IMR-90 (cell line): Measurements from ENCODE around the gene KLK13. TPM values are rescaled to one million over a fixed set of nuclear protein-coding genes. Genes with fewer than 3 reads are reported as not detected.

ENCODE experiments used
- ATAC-seq: fragments of 200-7000 bp; cut with Tn5 transposase; 2 replicates; pipeline ENCODE4 v1.9.1; 2020; ENCODE audit warnings: low read depth, mild to moderate bottlenecking, moderate library complexity
- BruUV-seq: library from RNA; stranded (reverse); fragments of 400-500 nt; replicated peaks from 2 replicates; lab custom pipeline; 2021; lab: Mats Ljungman, UMichigan
- CTCF ChIA-PET: fragments of 300-600 bp; formaldehyde crosslinking; extraction: SDS; loops from one replicate; lab custom pipeline; 2021; ENCODE audit warnings: antibody characterized with exemption; lab: Yijun Ruan, JAX
- POLR2A ChIA-PET: fragments of 300-600 bp; sonication (Branson Sonifier 250); formaldehyde crosslinking; loops from one replicate; lab custom pipeline; 2022; ENCODE audit warnings: antibody characterized with exemption; ENCODE audit not compliant: unreplicated experiment; lab: Charles Lee
- DNase-seq: peaks from one replicate; pipeline ENCODE4 v3.0.0; 2013
- H2AFZ ChIP-seq: replicated peaks from 2 replicates; pipeline ENCODE3; 2013; ENCODE audit warnings: low read length, mild to moderate bottlenecking; ENCODE audit not compliant: poor library complexity
- H2AK5ac ChIP-seq: 2 replicates; pipeline ENCODE4 v1.6.1; 2013; ENCODE audit warnings: low read depth, low read length, inconsistent platforms
- H2AK9ac ChIP-seq: replicated peaks from 2 replicates; pipeline ENCODE3; 2013; ENCODE audit warnings: mild to moderate bottlenecking, low read depth, low read length, moderate library complexity; ENCODE audit not compliant: poor library complexity
- H2BK120ac ChIP-seq: 2 replicates; pipeline ENCODE4 v1.6.1; 2013; ENCODE audit warnings: low read depth, low read length, inconsistent platforms
- H2BK15ac ChIP-seq: 3 replicates; pipeline ENCODE4 v1.6.1; 2013; ENCODE audit warnings: low read depth, low read length, inconsistent platforms
- H2BK20ac ChIP-seq: 2 replicates; pipeline ENCODE4 v1.6.1; 2013; ENCODE audit warnings: low read depth, mild to moderate bottlenecking, inconsistent platforms, low read length, moderate library complexity
- H2BK5ac ChIP-seq: 2 replicates; pipeline ENCODE4 v1.6.1; 2013; ENCODE audit warnings: mild to moderate bottlenecking, low read depth, low read length, inconsistent platforms; ENCODE audit not compliant: poor library complexity, severe bottlenecking
- H3K14ac ChIP-seq: replicated peaks from 2 replicates; pipeline ENCODE4 v1.6.1; 2013; ENCODE audit warnings: low read depth, low read length, inconsistent platforms
- H3K18ac ChIP-seq: 2 replicates; pipeline ENCODE4 v1.6.1; 2013; ENCODE audit warnings: low read depth, low read length, control low read depth
- H3K23ac ChIP-seq: 2 replicates; pipeline ENCODE4 v1.6.1; 2013; ENCODE audit warnings: low read depth, low read length, inconsistent platforms
- H3K27ac ChIP-seq: 2 replicates; pipeline ENCODE4 v1.5.1; 2013; ENCODE audit warnings: mild to moderate bottlenecking, control low read depth, low read length; ENCODE audit not compliant: insufficient read depth
- H3K27me3 ChIP-seq: 2 replicates; pipeline ENCODE4 v1.6.1; 2013; ENCODE audit warnings: low read length; ENCODE audit not compliant: control insufficient read depth, insufficient read depth
- H3K36me3 ChIP-seq: 2 replicates; pipeline ENCODE4 v1.6.1; 2013; ENCODE audit warnings: low read length, mixed read lengths; ENCODE audit not compliant: control insufficient read depth, insufficient read depth
- H3K4ac ChIP-seq: 2 replicates; pipeline ENCODE4 v1.6.1; 2013; ENCODE audit warnings: low read depth, low read length, inconsistent platforms
- H3K4me1 ChIP-seq: 2 replicates; pipeline ENCODE4 v1.6.1; 2013; ENCODE audit warnings: low read length, mixed read lengths; ENCODE audit not compliant: control insufficient read depth, insufficient read depth
- H3K4me2 ChIP-seq: 2 replicates; pipeline ENCODE4 v1.6.1; 2013; ENCODE audit warnings: low read depth, mild to moderate bottlenecking, control low read depth, low read length, moderate library complexity
- H3K4me3 ChIP-seq: 2 replicates; pipeline ENCODE4 v1.5.1; 2013; ENCODE audit warnings: low read depth, mild to moderate bottlenecking, control low read depth, low read length, moderate library complexity; ENCODE audit not compliant: insufficient read depth
- H3K56ac ChIP-seq: 2 replicates; pipeline ENCODE4 v1.6.1; 2013; ENCODE audit warnings: low read length, inconsistent platforms; ENCODE audit not compliant: insufficient read depth; ENCODE audit errors: extremely low read depth
- H3K79me1 ChIP-seq, 2 experiments: 2 replicates each; pipeline ENCODE4 v1.6.1; 2013; ENCODE audit warnings: low read length in 2 of 2, inconsistent platforms in 1 of 2, low read depth in 1 of 2
- H3K9ac ChIP-seq: 2 replicates; pipeline ENCODE4 v1.6.1; 2013; ENCODE audit warnings: low read depth, low read length, control low read depth
- H3K9me1 ChIP-seq: 2 replicates; pipeline ENCODE4 v1.6.1; 2013; ENCODE audit warnings: low read length, inconsistent platforms; ENCODE audit not compliant: insufficient read depth
- H3K9me3 ChIP-seq: 2 replicates; pipeline ENCODE4 v1.6.1; 2013; ENCODE audit warnings: low read length; ENCODE audit not compliant: control insufficient read depth, insufficient read depth
- H4K20me1 ChIP-seq: 2 replicates; pipeline ENCODE4 v1.6.1; 2013; ENCODE audit warnings: low read length, inconsistent platforms; ENCODE audit not compliant: insufficient read depth
- H4K5ac ChIP-seq: 2 replicates; pipeline ENCODE4 v1.6.1; 2013; ENCODE audit warnings: mild to moderate bottlenecking, low read depth, low read length, control low read depth
- H4K8ac ChIP-seq, 2 experiments: 2 replicates each; pipeline ENCODE4 v1.6.1; 2013; ENCODE audit warnings: low read depth in 2 of 2, low read length in 2 of 2, control low read depth in 1 of 2, inconsistent platforms in 1 of 2
- H4K91ac ChIP-seq: 2 replicates; pipeline ENCODE4 v1.6.1; 2013; ENCODE audit warnings: low read depth, low read length, inconsistent platforms; ENCODE audit not compliant: insufficient read depth
- CEBPB ChIP-seq: IDR thresholded peaks from 2 replicates; pipeline ENCODE4 v1.6.1; 2012; ENCODE audit warnings: low read depth, low read length, improper control_type of control experiment
- NFE2L2 ChIP-seq: fragments of 150-350 bp; IDR thresholded peaks from 2 replicates; pipeline ENCODE4 v1.6.1; 2016; ENCODE audit warnings: low read depth, mild to moderate bottlenecking, low read length
- WGBS, 2 experiments: methylation state at CpG; one replicate each; pipeline versions ENCODE4 v1.1.5 to v1.1.7; 2013; ENCODE audit warnings: missing lambda C conversion rate in 2 of 2; ENCODE audit not compliant: insufficient read length in 1 of 2; ENCODE audit errors: extremely low coverage in 2 of 2; 5-methylcytosine and 5-hydroxymethylcytosine counted together
- dilution Hi-C: fragments of 300-500 bp; cut with HindIII; formaldehyde crosslinking; loops from one replicate; pipeline ENCODE4 v1.14.3; 2018; ENCODE audit warnings: low sequenced_read_pairs; ENCODE audit not compliant: unreplicated experiment
- in situ Hi-C: fragments of 300-500 bp; cut with MboI; formaldehyde crosslinking; loops from 3 replicates; pipeline ENCODE4 v1.14.3; 2019; ENCODE audit warnings: low sequenced_read_pairs, inconsistent platforms, mixed read lengths
- intact Hi-C: fragments of 100-400 bp; cut with micrococcal nuclease; formaldehyde crosslinking; loops from 2 replicates; pipeline ENCODE4 v1.10.0; 2022
- polyA plus RNA-seq, 3 experiments: library from polyadenylated mRNA; depleted of rRNA; stranded (reverse); fragments of >200 nt; gene quantifications; 2 replicates each; pipeline ENCODE4 v1.2.3, GENCODE V29; 2012; ENCODE audit warnings: low replicate concordance in 1 of 3
- total RNA-seq: library from RNA; depleted of rRNA; stranded (reverse); fragments of >200 nt; gene quantifications from 2 replicates; pipeline ENCODE4 v1.2.3, GENCODE V29; 2012

Gene KLK13
- total and polyA plus RNA-seq, 2 of the 4 experiments (the other 2 are of a cell fraction) = not detected

GRCh38 chr19:51101171-51101865 lies 36.4 kb upstream of the KLK13 start:
- Histone ChIP-seq H4K8ac (no peak overlapping the region), H3K23ac (no peak overlapping the region), H2BK5ac (no peak overlapping the region), H3K9ac (no peak overlapping the region), H2AFZ (no peak overlapping the region), H2AK9ac (no peak overlapping the region), H3K9me3 (no peaks in the 10 kb centered on the region), H3K9me1 (no peaks in the 10 kb centered on the region; the same call in 1 of the 2 replicates), H2BK120ac (no peak overlapping the region), H4K91ac (no peak overlapping the region), H3K4ac (no peak overlapping the region), H3K27ac (no peak overlapping the region), H3K27me3 (no peaks in the 10 kb centered on the region), H3K79me1 (peaks cover 16 to 53% of the 10 kb centered on the region in 2 experiments), H4K5ac (no peak overlapping the region), H3K18ac (no peak overlapping the region), H3K4me1 (no peaks in the 10 kb centered on the region), H3K36me3 (peaks cover 26% of the 10 kb centered on the region), H2BK15ac (no peak overlapping the region), H3K56ac (no peak overlapping the region), H3K4me2 (no peak overlapping the region), H3K14ac (no peak overlapping the region), H4K20me1 (peaks cover 22% of the 10 kb centered on the region), H2BK20ac (no peak overlapping the region), H2AK5ac (no peak overlapping the region), H3K4me3 (no peak overlapping the region)
- dilution Hi-C loops = no loop called here
- ChIA-PET CTCF (no interaction called here), POLR2A (no interaction called here)
- intact Hi-C loops = loop anchor here (10.0 kb wide), 2 partner anchors 297 to 377 kb away; partner anchors contain the start of gene CLEC11A
- TF ChIP-seq NFE2L2 (no peak), CEBPB (0 out of 2 replicates have a peak, but pooled peaks have one; percentile 3)
- in situ Hi-C loops = no loop called here
- no CpG with 5 or more reads among the region's 5 CpGs for WGBS, 2 experiments
- peak; percentile 33 for ATAC-seq
- no peak for DNase-seq
- no TSS peak for BruUV-seq
